Measurements from ENCODE around the gene TPSD1. TPM values are rescaled to one million over a fixed set of nuclear protein-coding genes. Genes with fewer than 3 reads are reported as not detected.
"Not testable (repeated sequence)": the region's sequence is repeated elsewhere in the genome, so short reads cannot be mapped to it uniquely, and the experiment has no call there.

TPSD1 gene
- total RNA-seq, result not detected in 2 replicates

GRCh38 chr16:1255276-1256122, at the start of gene TPSD1:
TPSD1 (plus strand) TSS chr16:1256069; CDS start chr16:1256281, 212 bp downstream.
- H3K4me3 Mint-ChIP-seq; H3K36me3 Mint-ChIP-seq (ENCODE audit: low read depth); H3K4me1 Mint-ChIP-seq; DNase-seq; H3K9me3 Mint-ChIP-seq; H3K27ac Mint-ChIP-seq; intact Hi-C loops (cut with micrococcal nuclease); H3K27me3 Mint-ChIP-seq: not testable (repeated sequence)

GRCh38 chr16:1206326-1206725, 49.5 kb upstream of the TPSD1 start:
- H3K4me1 Mint-ChIP-seq, result no peaks in the 10 kb centered on the region
- H3K9me3 Mint-ChIP-seq, result no peaks in the 10 kb centered on the region
- H3K36me3 Mint-ChIP-seq (ENCODE audit: low read depth), result no peaks in the 10 kb centered on the region
- no peak overlapping the region for H3K27ac Mint-ChIP-seq
- no peak for DNase-seq
- no peaks in the 10 kb centered on the region for H3K27me3 Mint-ChIP-seq
- intact Hi-C loops (cut with micrococcal nuclease), result no loop called here
- H3K4me3 Mint-ChIP-seq, result no peak overlapping the region

- Mint-ChIP-seq H3K27me3 (no peaks in the 10 kb centered on the region), H3K27ac (no peak overlapping the region), H3K9me3 (no peaks in the 10 kb centered on the region), H3K4me1 (no peaks in the 10 kb centered on the region), H3K4me3 (no peak overlapping the region), H3K36me3 (ENCODE audit: low read depth) (no peaks in the 10 kb centered on the region)
- no peak for DNase-seq
- intact Hi-C loops (cut with micrococcal nuclease), result no loop called here
Observed at GRCh38 chr16:1206786-1207185, 49.1 kb upstream of the TPSD1 start.

- H3K9me3 Mint-ChIP-seq, result no peaks in the 10 kb centered on the region
- H3K4me1 Mint-ChIP-seq, result no peaks in the 10 kb centered on the region
- no peaks in the 10 kb centered on the region for H3K27me3 Mint-ChIP-seq
- no peak overlapping the region for H3K4me3 Mint-ChIP-seq
- intact Hi-C loops (cut with micrococcal nuclease), result no loop called here
- no peaks in the 10 kb centered on the region for H3K36me3 Mint-ChIP-seq (ENCODE audit: low read depth)
- H3K27ac Mint-ChIP-seq, result peak overlapping the region; percentile 11
- no peak for DNase-seq
Observed at GRCh38 chr16:1208239-1208830, 47.5 kb upstream of the TPSD1 start.

- no peaks in the 10 kb centered on the region for H3K36me3 Mint-ChIP-seq (ENCODE audit: low read depth)
- H3K4me3 Mint-ChIP-seq, result no peak overlapping the region
- DNase-seq, result no peak
- no peaks in the 10 kb centered on the region for H3K9me3 Mint-ChIP-seq
- H3K27ac Mint-ChIP-seq, result no peak overlapping the region
- intact Hi-C loops (cut with micrococcal nuclease), result no loop called here
- no peaks in the 10 kb centered on the region for H3K27me3 Mint-ChIP-seq
- no peaks in the 10 kb centered on the region for H3K4me1 Mint-ChIP-seq
Observed at GRCh38 chr16:1209081-1209480, 46.8 kb upstream of the TPSD1 start.

GRCh38 chr16:1210461-1210860, 45.4 kb upstream of the TPSD1 start:
- Mint-ChIP-seq H3K27ac (no peak overlapping the region), H3K4me1 (no peaks in the 10 kb centered on the region), H3K9me3 (no peaks in the 10 kb centered on the region), H3K27me3 (no peaks in the 10 kb centered on the region), H3K36me3 (ENCODE audit: low read depth) (no peaks in the 10 kb centered on the region), H3K4me3 (no peak overlapping the region)
- intact Hi-C loops (cut with micrococcal nuclease), result no loop called here
- no peak for DNase-seq

- H3K4me3 Mint-ChIP-seq, result no peak overlapping the region
- no peaks in the 10 kb centered on the region for H3K36me3 Mint-ChIP-seq (ENCODE audit: low read depth)
- no peaks in the 10 kb centered on the region for H3K27me3 Mint-ChIP-seq
- DNase-seq, result no peak
- intact Hi-C loops (cut with micrococcal nuclease), result no loop called here
- no peaks in the 10 kb centered on the region for H3K9me3 Mint-ChIP-seq
- no peaks in the 10 kb centered on the region for H3K4me1 Mint-ChIP-seq
- H3K27ac Mint-ChIP-seq, result no peak overlapping the region
Observed at GRCh38 chr16:1211451-1212268, 44.2 kb upstream of the TPSD1 start.

- H3K9me3 Mint-ChIP-seq, result no peaks in the 10 kb centered on the region
- H3K36me3 Mint-ChIP-seq (ENCODE audit: low read depth), result no peaks in the 10 kb centered on the region
- no peak overlapping the region for H3K4me3 Mint-ChIP-seq
- intact Hi-C loops (cut with micrococcal nuclease), result no loop called here
- no peak overlapping the region for H3K27ac Mint-ChIP-seq
- no peaks in the 10 kb centered on the region for H3K27me3 Mint-ChIP-seq
- H3K4me1 Mint-ChIP-seq, result no peaks in the 10 kb centered on the region
- no peak for DNase-seq
Observed at GRCh38 chr16:1212616-1213194, 43.2 kb upstream of the TPSD1 start.

- Mint-ChIP-seq H3K36me3 (ENCODE audit: low read depth) (no peaks in the 10 kb centered on the region), H3K27ac (no peak overlapping the region), H3K4me1 (no peaks in the 10 kb centered on the region), H3K4me3 (no peak overlapping the region), H3K27me3 (no peaks in the 10 kb centered on the region), H3K9me3 (no peaks in the 10 kb centered on the region)
- intact Hi-C loops (cut with micrococcal nuclease), result no loop called here
- no peak for DNase-seq
Observed at GRCh38 chr16:1213231-1213630, 42.6 kb upstream of the TPSD1 start.

GRCh38 chr16:1213796-1214372, 42.0 kb upstream of the TPSD1 start:
- no peaks in the 10 kb centered on the region for H3K9me3 Mint-ChIP-seq
- H3K4me1 Mint-ChIP-seq, result no peaks in the 10 kb centered on the region
- DNase-seq, result no peak
- intact Hi-C loops (cut with micrococcal nuclease), result no loop called here
- no peak overlapping the region for H3K4me3 Mint-ChIP-seq
- H3K27me3 Mint-ChIP-seq, result no peaks in the 10 kb centered on the region
- no peak overlapping the region for H3K27ac Mint-ChIP-seq
- no peaks in the 10 kb centered on the region for H3K36me3 Mint-ChIP-seq (ENCODE audit: low read depth)

GRCh38 chr16:1214719-1215118, 41.1 kb upstream of the TPSD1 start:
- intact Hi-C loops (cut with micrococcal nuclease), result no loop called here
- H3K36me3 Mint-ChIP-seq (ENCODE audit: low read depth), result no peaks in the 10 kb centered on the region
- H3K9me3 Mint-ChIP-seq, result no peaks in the 10 kb centered on the region
- H3K4me3 Mint-ChIP-seq, result no peak overlapping the region
- DNase-seq, result no peak
- no peaks in the 10 kb centered on the region for H3K4me1 Mint-ChIP-seq
- H3K27me3 Mint-ChIP-seq, result no peaks in the 10 kb centered on the region
- no peak overlapping the region for H3K27ac Mint-ChIP-seq

GRCh38 chr16:1215574-1216295, 40.1 kb upstream of the TPSD1 start:
- intact Hi-C loops (cut with micrococcal nuclease), result no loop called here
- no peak overlapping the region for H3K4me3 Mint-ChIP-seq
- H3K4me1 Mint-ChIP-seq, result no peaks in the 10 kb centered on the region
- H3K27ac Mint-ChIP-seq, result no peak overlapping the region
- H3K36me3 Mint-ChIP-seq (ENCODE audit: low read depth), result no peaks in the 10 kb centered on the region
- H3K9me3 Mint-ChIP-seq, result no peaks in the 10 kb centered on the region
- DNase-seq, result no peak
- no peaks in the 10 kb centered on the region for H3K27me3 Mint-ChIP-seq

GRCh38 chr16:1216296-1216619, 39.6 kb upstream of the TPSD1 start:
- H3K4me1 Mint-ChIP-seq, result no peaks in the 10 kb centered on the region
- no peaks in the 10 kb centered on the region for H3K27me3 Mint-ChIP-seq
- intact Hi-C loops (cut with micrococcal nuclease), result no loop called here
- H3K36me3 Mint-ChIP-seq (ENCODE audit: low read depth), result no peaks in the 10 kb centered on the region
- DNase-seq, result no peak
- H3K9me3 Mint-ChIP-seq, result no peaks in the 10 kb centered on the region
- no peak overlapping the region for H3K27ac Mint-ChIP-seq
- no peak overlapping the region for H3K4me3 Mint-ChIP-seq
